Measurements from ENCODE around the gene NTHL1.

Gene NTHL1

GRCh38 chr16:2062801-2063200 lies 15.2 kb upstream of the NTHL1 start:
- no peak for DNase-seq

DNA sequence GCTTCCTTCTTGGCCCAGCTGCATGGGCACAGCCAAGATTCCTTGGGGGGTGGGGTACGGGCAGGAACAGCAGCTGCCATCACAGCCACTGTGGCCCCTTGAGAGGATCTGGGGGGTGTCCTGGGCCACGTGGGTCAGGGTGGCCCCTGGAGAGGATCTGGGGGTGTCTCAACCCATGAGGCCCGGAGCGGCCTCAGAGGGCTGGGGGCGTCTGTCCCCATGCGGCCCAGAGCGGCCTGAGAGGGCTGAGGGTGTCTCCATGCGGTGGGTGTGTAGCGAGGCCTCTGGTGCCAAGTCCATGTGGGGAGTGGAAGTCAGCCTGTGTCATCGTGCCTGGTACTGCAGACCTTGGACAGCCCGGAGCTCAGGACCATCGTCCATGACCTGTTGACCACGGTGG lies 13.9 kb upstream of the NTHL1 start:
- DNase-seq, result no peak

GRCh38 chr16:2061023-2061422 lies 13.4 kb upstream of the NTHL1 start:
- DNase-seq, result no peak

GRCh38 chr16:2060346-2060745 lies 12.7 kb upstream of the NTHL1 start:
- DNase-seq, result no peak

GRCh38 chr16:2058872-2059271 lies 11.2 kb upstream of the NTHL1 start:
- DNase-seq, result no peak

DNA sequence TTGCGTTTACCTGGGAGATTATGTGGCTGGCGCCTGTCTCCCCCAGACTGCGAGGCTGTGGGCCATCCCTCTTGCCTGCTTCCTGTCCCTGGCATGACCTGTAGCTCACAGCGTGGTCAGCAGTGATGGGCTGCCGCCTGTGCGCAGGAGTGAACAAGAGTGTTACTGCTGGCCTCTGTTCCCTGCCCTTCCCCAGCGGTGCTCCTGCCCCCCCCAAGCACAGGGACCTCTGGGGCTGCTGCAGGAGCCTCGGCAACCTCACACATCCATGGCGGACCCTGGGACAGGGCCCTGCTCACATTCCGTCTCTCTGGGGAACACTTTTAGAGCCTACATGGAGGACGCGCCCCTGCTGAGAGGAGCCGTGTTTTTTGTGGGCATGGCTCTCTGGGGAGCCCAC lies 10.8 kb upstream of the NTHL1 start:
- DNase-seq, result no peak

DNA sequence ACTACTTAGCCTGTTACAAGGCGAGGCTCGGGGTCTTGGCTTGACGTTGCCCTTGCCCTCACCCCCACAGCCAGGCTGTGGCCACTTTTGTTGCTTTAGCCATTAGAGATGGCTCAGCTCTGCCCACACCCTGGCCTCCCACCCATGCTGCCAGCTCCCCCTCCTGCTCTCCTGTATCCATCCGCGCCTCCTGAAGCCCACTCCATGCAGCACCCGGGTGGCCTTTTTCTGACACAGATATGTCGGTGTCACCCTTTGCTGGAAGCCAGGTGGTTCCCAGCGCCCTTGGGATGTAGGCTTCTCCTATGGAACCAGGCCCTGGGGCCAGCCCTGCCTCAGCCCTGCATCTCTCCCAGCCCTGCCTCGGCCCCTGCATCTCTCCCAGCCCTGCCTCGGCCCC lies 9.8 kb upstream of the NTHL1 start:
- no peak for DNase-seq

- DNase-seq, result no peak
Observed at GRCh38 chr16:2056681-2057407, 9.2 kb upstream of the NTHL1 start.

GRCh38 chr16:2056077-2056476 lies 8.4 kb upstream of the NTHL1 start:
- no peak for DNase-seq

GRCh38 chr16:2054543-2055245 lies 7.1 kb upstream of the NTHL1 start:
- no peak for DNase-seq

DNA sequence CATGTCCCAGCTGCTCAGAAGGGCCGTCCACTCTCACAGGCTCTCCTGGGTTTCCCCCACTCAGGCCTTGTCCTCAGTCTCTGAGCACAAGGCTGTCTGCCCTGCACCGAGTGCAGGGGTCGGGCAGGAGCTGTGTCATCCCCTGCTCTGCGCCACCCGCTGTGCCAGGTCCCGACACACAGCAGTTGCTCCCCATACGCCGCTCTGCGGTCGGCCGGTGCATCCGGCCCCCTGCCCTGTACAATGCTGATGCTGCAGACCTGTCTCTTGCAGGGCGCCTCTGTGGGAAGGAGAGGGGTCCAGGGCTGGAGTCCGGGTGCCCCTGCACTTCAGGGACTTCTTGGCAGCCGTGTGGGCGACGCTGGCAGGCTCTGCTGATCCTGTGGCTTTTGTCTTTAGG lies 6.3 kb upstream of the NTHL1 start:
- no peak for DNase-seq

- no peak for DNase-seq
Observed at GRCh38 chr16:2053211-2053610, 5.6 kb upstream of the NTHL1 start.

- DNase-seq, result no peak
Observed at GRCh38 chr16:2048116-2048543, 496 bp upstream of the NTHL1 start.

- no peak for DNase-seq
Observed at GRCh38 chr16:2046893-2047329, 723 bp downstream of the NTHL1 start.

DNA sequence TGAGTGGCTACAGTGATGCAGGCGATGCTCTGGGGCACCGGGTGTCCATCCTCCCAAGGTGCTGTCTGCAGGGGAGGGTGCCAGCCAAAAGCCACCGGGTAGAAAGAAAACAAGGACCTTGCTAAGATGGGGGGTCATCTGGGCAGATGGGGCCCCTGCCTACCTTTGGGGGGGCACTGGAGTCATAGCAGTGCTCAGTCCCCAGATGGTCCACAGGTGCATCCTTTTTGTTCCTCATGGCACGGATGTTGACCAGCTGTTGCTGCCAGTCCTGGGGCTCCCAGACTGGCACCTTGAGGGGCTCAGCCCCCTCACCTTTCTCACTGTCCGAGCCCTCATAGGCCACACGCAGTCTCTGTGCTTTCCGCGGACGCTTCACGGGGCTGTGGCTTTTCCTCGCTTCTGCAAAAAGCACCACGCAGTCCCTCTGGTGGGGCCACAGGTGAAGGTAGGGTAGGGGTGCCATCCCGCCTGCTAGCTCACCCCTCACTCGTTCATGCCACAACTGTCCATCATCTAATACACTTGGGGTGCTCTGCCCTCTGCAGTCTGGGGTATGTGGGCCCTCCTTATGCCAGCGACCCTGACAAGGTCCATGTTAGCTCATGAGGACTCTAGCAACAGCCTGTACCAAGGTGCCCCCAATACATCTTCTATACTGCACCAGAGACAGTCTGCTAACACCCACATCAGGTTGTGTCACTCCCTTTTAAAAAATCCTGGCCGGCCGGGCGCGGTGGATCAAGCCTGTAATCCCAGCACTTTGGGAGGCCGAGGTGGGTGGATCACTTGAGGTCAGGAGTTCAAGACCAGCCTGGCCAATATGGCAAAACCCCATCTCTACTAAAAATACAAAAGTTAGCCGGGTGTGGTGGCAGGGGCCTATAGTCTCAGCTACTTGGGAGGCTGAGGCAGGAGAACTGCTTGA lies 1.4 kb downstream of the NTHL1 start:
- no peak for DNase-seq

DNA sequence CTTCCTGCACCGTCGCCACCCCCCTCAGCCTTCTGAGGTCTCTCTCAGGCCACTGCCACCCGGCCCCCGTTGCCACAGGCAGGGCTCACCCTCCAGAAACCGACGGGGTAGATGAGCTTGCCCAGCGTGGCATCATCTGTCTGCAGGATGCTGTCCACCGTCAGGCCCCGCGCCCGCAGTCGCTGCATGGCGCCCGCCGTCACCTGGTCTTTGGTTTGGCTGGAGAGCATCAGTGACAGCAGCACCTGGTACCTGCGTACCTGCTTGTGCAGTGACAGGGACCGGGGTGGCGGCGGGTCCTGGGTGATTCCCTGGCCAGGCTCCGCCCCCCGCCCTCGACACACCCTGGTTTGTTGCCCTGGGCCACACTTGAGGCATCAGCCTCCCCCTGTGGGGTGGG lies 3.1 kb downstream of the NTHL1 start:
- no peak for DNase-seq

DNA sequence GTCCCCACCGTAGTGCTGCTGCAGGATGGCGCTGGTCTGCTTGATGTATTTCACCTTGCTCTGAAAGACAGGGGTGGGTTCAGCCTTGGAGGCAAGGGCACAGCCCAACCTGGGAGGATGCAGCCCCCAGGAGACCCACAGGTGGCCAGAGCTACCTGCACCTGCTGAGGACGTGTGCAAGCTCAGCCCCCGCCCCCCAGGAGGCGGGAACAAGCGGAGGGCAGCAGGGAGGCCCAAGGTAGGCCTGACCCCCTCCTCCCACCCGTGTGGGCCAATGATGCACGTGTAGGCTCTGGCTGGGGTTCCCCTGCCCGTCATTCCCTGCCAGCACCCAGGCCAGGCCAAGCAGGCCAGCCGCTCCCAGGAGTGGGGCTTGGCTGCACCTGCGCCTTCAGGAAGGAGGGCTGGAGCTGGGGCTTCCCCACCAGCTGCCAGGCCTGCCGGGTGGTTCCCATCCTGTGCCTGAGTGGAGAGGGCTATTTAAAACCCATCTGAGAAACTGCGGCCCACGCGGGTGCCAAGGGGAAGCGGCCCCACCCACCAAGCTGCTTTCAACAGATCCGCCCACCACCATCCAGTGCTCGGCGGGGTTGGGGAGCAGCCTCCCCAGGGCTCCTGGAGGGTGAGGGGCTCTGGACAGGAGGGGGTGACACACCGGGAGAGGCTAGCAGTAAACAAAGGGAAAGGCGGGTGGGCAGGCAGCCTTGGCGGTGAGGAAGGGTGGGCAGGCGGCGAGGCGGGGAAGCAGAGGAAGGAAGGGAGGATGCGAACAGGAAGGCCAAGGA lies 3.8 kb downstream of the NTHL1 start:
- DNase-seq, result no peak

DNA sequence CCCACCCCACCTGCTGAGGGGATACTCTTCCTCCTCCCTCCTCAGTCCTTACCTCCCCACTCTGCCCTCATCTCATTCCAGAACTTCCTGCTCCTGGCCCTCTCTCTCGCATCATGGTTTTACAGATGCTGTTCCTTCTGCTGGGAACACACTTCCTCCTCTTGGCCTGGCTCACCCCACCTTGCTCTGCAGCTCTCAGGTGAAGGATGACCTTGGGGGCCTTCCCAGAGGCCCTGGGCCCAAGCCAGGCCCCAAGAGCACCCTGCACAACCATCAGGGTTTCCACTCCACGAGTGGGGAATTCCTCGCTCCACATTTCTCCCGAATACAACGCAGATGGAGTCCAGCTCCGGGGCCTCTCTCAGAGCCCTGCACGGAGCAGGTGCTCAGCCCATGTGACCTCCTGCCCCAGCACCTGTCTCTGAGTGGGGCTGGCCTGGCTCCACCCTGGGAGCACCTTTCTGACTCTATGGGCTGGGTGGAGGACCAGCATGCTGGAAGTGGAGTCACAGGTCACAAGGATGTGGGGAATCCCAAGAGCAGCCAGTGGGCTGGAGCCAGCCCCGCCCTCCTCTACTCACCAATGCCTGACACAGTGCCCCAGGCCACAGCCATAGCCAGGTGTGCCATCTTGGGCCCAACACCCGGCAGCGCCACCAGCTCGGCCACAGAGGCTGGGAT lies 4.5 kb downstream of the NTHL1 start:
- DNase-seq, result no peak

DNA sequence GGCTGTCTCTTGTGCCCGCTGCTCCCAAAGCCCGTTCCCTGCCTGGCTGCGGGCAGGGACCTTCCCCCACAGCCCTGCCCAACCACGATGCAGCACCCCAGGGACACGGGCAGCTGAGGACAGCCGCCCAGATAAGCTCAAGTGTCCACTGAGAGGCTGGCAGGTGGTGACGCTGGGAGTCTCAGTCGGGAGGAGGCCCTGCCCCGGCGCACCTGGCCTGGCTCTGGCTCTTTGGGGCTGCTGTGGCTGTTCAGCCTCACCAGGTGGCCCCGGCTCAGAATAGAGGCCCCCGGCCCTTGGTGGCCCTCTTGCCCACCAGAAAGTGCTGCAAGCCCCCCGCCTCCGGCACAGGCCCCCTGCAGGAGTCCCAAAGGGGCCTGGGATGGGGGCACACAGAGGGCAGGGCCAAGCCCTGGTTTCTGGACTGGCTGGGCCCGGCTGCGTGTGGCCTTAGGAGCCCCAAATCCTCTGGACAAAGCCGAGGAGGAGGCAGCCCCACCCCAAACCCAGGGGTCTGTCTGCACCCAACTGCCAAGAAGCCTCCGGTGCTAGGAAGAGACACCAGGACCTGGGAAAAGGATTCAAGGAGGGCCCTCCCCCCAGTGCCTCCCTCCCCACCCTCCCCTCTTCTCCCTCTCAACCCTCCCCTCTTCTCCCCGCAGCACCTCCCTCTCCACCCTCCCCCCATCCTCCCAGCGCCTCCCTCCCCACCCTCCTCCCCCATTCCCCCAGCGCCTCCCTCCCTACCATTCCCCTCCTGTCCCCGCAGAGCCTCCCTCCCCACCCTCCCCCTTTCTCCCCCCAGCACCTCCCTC lies 5.3 kb downstream of the NTHL1 start:
- DNase-seq, result no peak

DNA sequence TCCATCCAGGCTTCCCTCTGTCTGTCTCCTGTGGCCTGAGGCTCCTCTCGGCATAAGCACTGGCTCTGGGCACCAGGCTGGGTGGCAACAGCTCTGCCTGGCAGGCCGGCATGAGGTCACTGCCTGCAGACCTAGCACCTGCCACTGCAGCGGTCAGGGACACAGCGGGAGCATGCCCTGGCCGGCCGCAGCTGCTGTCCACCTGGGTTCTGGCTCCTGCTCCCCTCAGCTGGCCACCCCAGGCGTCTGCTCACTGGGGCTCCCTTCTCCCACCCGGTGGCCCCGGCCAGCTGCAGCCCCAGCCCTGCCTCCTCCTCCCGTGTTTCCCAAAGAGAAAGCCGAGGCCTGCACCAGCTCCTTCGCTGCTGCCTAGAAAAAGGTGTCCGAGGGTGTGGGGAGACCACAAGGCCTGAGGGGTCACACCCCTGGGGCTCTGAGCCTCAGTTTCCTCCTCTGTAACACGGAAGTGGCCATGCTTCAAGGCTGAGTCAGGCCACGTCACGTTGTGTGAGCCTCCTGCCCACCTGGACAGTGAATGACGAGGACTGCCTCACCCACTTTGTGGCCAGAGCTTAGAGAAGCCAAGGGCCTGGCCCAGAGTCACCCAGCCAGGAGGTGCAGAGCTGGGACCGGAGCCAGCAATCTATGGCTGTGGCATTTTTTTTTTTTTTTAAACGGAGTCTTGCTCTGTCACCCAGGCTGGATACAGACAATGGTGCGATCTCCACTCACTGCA lies 6.7 kb downstream of the NTHL1 start:
- DNase-seq, result no peak

All from stimulated activated CD4-positive, alpha-beta T cell treated with anti-CD3 and anti-CD28 coated beads, Interleukin-4, amount 100 ng/mL, for 1 hour (primary cell).